ENCODE data around the gene TREX2.

- TF ChIP-seq CTCF (IDR thresholded peaks at IDR 0.05; ENCODE audit: low read length) (no peak), EZH2 (IDR thresholded peaks at IDR 0.05; ENCODE audit: borderline replicate concordance, low read length) (no peak)
Measured at GRCh38 chrX:153458476-153458875, 12.6 kb upstream of the TREX2 start.
